ENCODE data around the gene NDST1. TPM values are rescaled to one million over a fixed set of nuclear protein-coding genes. Genes with fewer than 3 reads are reported as not detected.

Gene NDST1
- total and polyA plus RNA-seq, 2 of the 8 experiments (the other 6 are each of a cell fraction or from before 2014, with no cell fraction given) = 27.0 to 72.0 TPM

- TF ChIP-seq SRF (IDR thresholded peaks at IDR 0.05; ENCODE audit: low read depth, low read length) (no peak), TAF7 (optimal IDR thresholded peaks at IDR 0.05; ENCODE audit: borderline replicate concordance, low read depth, low read length) (no peak), EP300 (IDR thresholded peaks at IDR 0.05; ENCODE audit: borderline replicate concordance in 1 of 2, low read depth in 2 of 2, low read length in 2 of 2) (no peak), PHF8 (conservative IDR thresholded peaks at IDR 0.05; ENCODE audit: low read depth, low read length) (no peak), BRCA1 (IDR thresholded peaks at IDR 0.05; ENCODE audit: low read depth, low read length) (no peak)
These were observed 80.6 kb downstream of the NDST1 start (continued) for GRCh38 chr5:150588596-150588890.
